Measurements from ENCODE around the gene HGS.

- TF ChIP-seq CTCF (conservative IDR thresholded peaks at IDR 0.05; ENCODE audit: low read depth, low read length) (no peak), EZH2 (IDR thresholded peaks at IDR 0.05; ENCODE audit: borderline replicate concordance, low read depth, low read length, poor library complexity, severe bottlenecking) (no peak)
Measured at GRCh38 chr17:81682565-81683207, 1.1 kb upstream of the HGS start.

Data from A673 (cell line).